Stimulated activated CD8-positive, alpha-beta memory T cell treated with anti-CD3 and anti-CD28 coated beads, Interleukin-7, amount 100 ng/mL, for 4 hours (primary cell): ENCODE measurements around the gene DENND2A.
"Not testable (repeated sequence)": the region's sequence is repeated elsewhere in the genome, so short reads cannot be mapped to it uniquely, and the experiment has no call there.

Source experiments
- DNase-seq, 2 donors: peaks; one replicate each; pipeline ENCODE4 v3.0.0-alpha.2; 2020; ENCODE audit warnings: low read depth in 2 of 2

Gene DENND2A, protein sequence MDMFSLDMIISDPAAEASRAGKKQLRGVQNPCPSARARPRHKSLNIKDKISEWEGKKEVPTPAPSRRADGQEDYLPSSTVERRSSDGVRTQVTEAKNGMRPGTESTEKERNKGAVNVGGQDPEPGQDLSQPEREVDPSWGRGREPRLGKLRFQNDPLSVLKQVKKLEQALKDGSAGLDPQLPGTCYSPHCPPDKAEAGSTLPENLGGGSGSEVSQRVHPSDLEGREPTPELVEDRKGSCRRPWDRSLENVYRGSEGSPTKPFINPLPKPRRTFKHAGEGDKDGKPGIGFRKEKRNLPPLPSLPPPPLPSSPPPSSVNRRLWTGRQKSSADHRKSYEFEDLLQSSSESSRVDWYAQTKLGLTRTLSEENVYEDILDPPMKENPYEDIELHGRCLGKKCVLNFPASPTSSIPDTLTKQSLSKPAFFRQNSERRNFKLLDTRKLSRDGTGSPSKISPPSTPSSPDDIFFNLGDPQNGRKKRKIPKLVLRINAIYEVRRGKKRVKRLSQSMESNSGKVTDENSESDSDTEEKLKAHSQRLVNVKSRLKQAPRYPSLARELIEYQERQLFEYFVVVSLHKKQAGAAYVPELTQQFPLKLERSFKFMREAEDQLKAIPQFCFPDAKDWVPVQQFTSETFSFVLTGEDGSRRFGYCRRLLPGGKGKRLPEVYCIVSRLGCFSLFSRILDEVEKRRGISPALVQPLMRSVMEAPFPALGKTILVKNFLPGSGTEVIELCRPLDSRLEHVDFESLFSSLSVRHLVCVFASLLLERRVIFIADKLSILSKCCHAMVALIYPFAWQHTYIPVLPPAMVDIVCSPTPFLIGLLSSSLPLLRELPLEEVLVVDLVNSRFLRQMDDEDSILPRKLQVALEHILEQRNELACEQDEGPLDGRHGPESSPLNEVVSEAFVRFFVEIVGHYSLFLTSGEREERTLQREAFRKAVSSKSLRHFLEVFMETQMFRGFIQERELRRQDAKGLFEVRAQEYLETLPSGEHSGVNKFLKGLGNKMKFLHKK

GRCh38 chr7:140640727-140641523 lies at the start of gene DENND2A:
TSS of gene DENND2A (minus strand) at chr7:140640813. CDS start at chr7:140602397, 38,416 bp downstream.
- no peak for DNase-seq

- DNase-seq = no peak
Measured at GRCh38 chr7:140689199-140690152, 48.9 kb upstream of the DENND2A start.

DNA sequence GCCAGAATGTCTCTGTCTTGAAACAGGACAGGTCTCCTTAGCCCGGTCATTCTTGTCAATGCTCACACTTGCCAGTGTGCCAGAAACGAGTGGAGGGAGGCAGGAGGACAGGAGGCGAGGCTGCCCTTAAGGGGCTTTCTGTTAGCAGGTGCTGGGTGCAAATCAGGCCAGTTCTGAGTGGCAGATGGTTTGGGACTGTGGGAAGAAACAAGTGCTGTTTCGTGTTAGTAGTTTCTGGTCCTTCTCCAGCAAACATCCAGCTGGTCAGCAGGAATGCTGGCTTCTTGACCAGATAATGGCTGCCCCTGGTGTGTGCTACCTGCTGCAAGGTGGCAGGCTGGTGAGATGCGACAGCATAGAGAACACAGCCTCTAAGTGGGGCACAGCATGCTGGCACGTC lies 47.7 kb upstream of the DENND2A start:
- DNase-seq = no peak

GRCh38 chr7:140686921-140687320 lies 46.3 kb upstream of the DENND2A start:
- no peak for DNase-seq

GRCh38 chr7:140685407-140686087 lies 44.9 kb upstream of the DENND2A start:
- DNase-seq = no peak

- no peak for DNase-seq
Measured at GRCh38 chr7:140684066-140684950, 43.7 kb upstream of the DENND2A start.

GRCh38 chr7:140683657-140684056 lies 43.0 kb upstream of the DENND2A start:
- DNase-seq = no peak

- DNase-seq = no peak
Measured at GRCh38 chr7:140681766-140682165, 41.2 kb upstream of the DENND2A start.

DNA sequence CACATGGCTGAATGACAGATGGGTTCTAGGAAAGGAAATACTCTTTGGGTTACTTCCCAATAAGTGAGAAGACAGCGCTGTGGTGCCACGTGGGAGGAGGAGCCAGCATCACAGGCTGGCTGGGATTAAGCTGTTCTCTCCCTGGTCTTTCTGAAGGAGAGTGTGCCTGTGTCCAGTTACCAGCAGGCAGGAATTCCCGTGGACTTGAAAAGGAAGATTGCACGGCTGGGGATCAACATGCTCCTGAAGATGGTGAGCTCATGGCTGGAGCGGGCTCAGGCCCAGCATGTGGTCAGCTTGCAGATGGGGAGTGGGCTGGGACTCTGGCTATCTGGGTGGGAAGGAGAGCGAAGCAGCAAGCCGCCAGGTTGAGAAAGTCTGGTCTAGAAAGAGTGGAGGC lies 40.3 kb upstream of the DENND2A start:
- DNase-seq = no peak

- DNase-seq = no peak
Measured at GRCh38 chr7:140679186-140679585, 38.6 kb upstream of the DENND2A start.

- DNase-seq = no peak
Measured at GRCh38 chr7:140678816-140679130, 38.2 kb upstream of the DENND2A start.

DNA sequence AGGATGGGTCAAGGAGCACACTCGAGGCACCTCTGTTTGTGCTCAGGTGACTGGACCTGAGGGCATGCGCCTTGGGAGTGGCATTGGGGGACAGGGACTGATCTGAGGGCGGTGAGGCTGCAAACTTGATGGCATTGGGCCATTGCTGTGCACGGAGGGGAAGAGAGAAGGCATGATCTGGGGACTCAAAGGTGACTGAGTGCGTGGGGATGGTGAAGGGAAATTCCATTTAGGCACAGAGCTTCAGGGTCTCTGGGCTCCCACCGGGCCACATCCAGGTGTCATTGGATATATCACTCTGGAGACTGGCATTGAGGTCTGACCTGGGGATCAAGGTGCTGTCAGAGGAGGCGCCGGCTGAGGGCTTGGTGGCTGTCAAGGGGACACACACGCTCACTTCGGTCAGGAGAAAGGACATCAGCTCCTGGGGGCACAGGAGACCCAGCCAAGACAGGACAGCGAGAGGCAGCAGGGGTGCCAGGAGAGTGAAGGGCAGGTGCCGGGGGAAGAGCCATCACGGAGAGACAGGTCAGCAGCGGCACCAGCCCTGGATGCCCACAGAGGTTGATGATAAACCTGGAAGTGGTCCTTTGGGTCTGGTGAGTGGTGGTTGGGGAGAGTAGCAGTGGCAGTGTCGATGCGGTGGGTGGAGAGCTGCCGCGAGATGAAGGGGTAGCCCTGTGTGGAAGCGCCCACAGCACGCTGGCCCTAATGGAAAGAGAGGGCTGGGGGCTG lies 37.6 kb upstream of the DENND2A start:
- no peak for DNase-seq

- DNase-seq = no peak
Measured at GRCh38 chr7:140677496-140677895, 36.9 kb upstream of the DENND2A start.

- DNase-seq = not testable (repeated sequence)
Measured at GRCh38 chr7:140676956-140677355, 36.3 kb upstream of the DENND2A start.

GRCh38 chr7:140676306-140676705 lies 35.7 kb upstream of the DENND2A start:
- no peak for DNase-seq

GRCh38 chr7:140675726-140676125 lies 35.1 kb upstream of the DENND2A start:
- DNase-seq = no peak

- DNase-seq = no peak
Measured at GRCh38 chr7:140674899-140675701, 34.5 kb upstream of the DENND2A start.
